Cardiac fibroblast (primary cell): Measurements from ENCODE around the gene NKX3-2.

ENCODE experiments used
- DNase-seq, 2 donors: peaks; one replicate each; pipeline versions ENCODE4 v3.0.0 to v3.0.0-alpha.2; 2010; ENCODE audit warnings: low read depth in 2 of 2
- H3K4me3 ChIP-seq, 2 donors: replicated peaks in 1 of 2; 1 replicate in 1 of 2; 2 replicates in 1 of 2; pipeline ENCODE4 v1.5.1; 2011; ENCODE audit warnings: low read depth in 2 of 2, low read length in 2 of 2, mild to moderate bottlenecking in 2 of 2, moderate library complexity in 1 of 2
- TF ChIP-seq, protein P1 (sequence below): IDR thresholded peaks from one replicate; pipeline ENCODE4 v1.5.1; 2011; ENCODE audit warnings: low read depth, mild to moderate bottlenecking, low read length, inconsistent platforms

The NKX3-2 gene

DNA sequence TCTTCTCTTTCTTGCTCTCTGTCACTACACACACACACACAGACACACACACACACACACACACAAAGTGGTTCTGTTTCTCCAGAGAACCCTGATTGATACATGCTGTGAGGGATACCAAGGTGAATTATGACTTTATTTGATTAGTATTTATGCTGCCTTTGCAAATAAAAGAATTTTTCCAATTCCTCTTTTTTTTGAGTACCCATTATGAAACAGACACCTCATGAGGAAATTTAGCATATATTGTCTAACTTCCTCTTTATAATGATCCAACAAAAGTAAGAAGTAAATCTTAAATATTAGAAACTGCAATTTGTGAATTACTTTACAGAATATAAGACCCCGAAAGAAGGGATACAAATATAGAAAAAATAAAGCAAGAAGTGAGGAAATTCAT is 45.8 kb downstream of the NKX3-2 start:
- DNase-seq: no peak

DNA sequence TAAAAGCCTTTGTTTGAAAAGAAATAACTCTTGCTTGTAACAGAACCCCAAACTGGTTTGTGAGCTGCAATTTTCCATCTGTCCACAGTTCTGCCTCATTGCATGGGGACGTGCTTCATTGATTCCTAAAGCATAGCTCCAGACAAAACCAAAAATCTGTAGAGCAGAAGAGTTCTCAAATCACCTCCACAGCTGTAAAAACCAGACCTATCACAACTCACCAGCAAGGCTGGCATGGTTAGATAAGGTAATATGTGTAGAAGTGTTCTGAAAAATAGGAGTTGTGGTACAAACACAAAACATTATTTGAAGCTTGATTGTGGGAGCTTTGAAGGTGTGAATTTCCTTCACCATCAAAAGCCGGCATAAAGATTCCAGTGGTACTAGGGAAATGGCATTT is 47.7 kb downstream of the NKX3-2 start:
- DNase-seq: no peak
- TF ChIP-seq, protein P1, sequence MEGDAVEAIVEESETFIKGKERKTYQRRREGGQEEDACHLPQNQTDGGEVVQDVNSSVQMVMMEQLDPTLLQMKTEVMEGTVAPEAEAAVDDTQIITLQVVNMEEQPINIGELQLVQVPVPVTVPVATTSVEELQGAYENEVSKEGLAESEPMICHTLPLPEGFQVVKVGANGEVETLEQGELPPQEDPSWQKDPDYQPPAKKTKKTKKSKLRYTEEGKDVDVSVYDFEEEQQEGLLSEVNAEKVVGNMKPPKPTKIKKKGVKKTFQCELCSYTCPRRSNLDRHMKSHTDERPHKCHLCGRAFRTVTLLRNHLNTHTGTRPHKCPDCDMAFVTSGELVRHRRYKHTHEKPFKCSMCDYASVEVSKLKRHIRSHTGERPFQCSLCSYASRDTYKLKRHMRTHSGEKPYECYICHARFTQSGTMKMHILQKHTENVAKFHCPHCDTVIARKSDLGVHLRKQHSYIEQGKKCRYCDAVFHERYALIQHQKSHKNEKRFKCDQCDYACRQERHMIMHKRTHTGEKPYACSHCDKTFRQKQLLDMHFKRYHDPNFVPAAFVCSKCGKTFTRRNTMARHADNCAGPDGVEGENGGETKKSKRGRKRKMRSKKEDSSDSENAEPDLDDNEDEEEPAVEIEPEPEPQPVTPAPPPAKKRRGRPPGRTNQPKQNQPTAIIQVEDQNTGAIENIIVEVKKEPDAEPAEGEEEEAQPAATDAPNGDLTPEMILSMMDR: no peak
- no peak overlapping the region for H3K4me3 ChIP-seq

More for the DNA sequence above, 45.8 kb downstream of the NKX3-2 start:
- TF ChIP-seq, protein P1: no peak
- H3K4me3 ChIP-seq: no peak overlapping the region

DNA sequence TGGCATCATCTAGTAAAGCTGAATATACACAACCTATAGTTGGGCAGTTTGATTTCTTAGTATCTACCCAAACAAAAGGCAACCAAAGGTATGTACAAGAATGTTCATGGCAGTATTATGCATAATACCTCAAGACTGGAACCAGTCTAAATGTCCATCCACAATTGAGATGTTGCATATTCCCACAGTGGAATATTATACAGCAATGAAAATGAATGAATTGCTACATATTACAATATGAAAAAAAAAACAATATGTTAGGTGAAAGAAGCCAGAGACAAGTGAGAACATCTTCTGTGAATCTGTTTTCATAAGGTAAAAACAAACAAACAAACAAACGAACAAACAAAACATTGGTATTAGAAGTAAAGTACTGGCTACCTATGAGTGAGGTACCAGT is 48.6 kb downstream of the NKX3-2 start:
- H3K4me3 ChIP-seq: no peak overlapping the region
- no peak for DNase-seq
- TF ChIP-seq, protein P1: no peak

DNA sequence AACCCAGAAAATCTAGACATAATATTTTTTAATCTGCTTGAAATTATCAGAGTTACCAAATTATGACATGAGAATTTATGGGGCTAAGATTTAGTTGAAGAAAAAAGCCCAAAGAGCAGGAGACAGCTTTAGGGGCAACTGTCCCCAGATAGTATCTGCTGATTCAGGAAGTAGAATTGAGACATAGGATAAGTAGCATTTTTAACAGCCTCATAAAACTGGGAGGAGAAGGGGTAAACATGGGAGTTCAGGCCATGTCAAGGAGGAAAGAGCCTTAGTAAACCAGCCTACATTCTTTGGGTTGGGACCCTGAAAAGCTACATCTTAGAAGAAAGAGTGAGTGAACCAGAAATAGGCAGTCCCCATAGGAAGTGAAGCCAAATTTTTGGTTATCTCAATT is 50.5 kb downstream of the NKX3-2 start:
- no peak for DNase-seq
- H3K4me3 ChIP-seq: no peak overlapping the region
- TF ChIP-seq, protein P1: no peak

DNA sequence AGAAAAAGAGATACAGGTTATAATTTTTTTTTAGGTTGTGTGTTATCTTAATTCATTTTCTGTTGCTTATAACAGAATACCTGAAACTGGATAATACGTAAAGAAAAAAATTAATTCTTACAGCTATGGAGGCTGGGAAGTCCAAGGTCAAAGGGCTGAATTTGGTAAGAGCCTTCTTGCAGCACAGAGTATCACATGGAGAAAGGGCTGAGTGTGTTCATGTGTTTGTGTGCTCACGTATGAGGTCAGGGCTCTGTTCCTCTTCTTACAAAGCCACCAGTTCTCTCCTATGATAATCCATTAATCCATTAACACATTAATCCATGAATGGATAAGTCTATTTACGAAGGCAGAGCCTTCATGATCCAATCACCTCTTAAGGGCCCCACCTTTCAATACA is 51.6 kb downstream of the NKX3-2 start:
- TF ChIP-seq, protein P1: no peak
- DNase-seq: no peak
- no peak overlapping the region for H3K4me3 ChIP-seq
